Stomach (tissue), 9 donors: ENCODE measurements around the gene SBF2. TPM values are rescaled to one million over a fixed set of nuclear protein-coding genes. Genes with fewer than 3 reads are reported as not detected.

ENCODE experiments used
- DNase-seq, 2 donors: peaks; one replicate each; pipeline versions ENCODE4 v3.0.0 to v3.0.0-alpha.2; 2013 to 2019
- H3K27ac ChIP-seq, 5 donors: fragments of 200-600 bp in 4 of 5; sonication (generic) in 4 of 5; one replicate each; pipeline ENCODE4 v1.5.1; 2013 to 2019; ENCODE audit warnings: mild to moderate bottlenecking in 1 of 5, moderate library complexity in 1 of 5
- H3K27me3 ChIP-seq, 3 donors: fragments of 200-600 bp; sonication (generic); one replicate each; pipeline ENCODE4 v1.5.1; 2017 to 2019; ENCODE audit warnings: mixed run types in 1 of 3
- H3K36me3 ChIP-seq, 4 donors: fragments of 200-600 bp; sonication (generic); 1 replicate in 3 of 4; 2 replicates in 1 of 4; pipeline ENCODE4 v1.5.1; 2016 to 2019
- H3K4me1 ChIP-seq, 4 donors: fragments of 200-600 bp; sonication (generic); one replicate each; pipeline ENCODE4 v1.5.1; 2016 to 2019
- H3K4me3 ChIP-seq, 4 donors: fragments of 200-600 bp; sonication (generic) in 3 of 4; one replicate each; pipeline ENCODE4 v1.5.1; 2016 to 2019; ENCODE audit warnings: mild to moderate bottlenecking in 1 of 4
- H3K9me3 ChIP-seq, 4 donors: fragments of 200-600 bp; sonication (generic); one replicate each; pipeline ENCODE4 v1.5.1; 2016 to 2019
- CTCF ChIP-seq, 7 experiments: fragments of 450-650 bp in 4 of 7; fragments of 200-600 bp in 3 of 7; sonication (generic) in 3 of 7; IDR thresholded peaks; one replicate each; pipeline ENCODE4 v1.5.1; 2016 to 2019; ENCODE audit warnings: antibody characterized with exemption in 7 of 7, control low read depth in 2 of 7, mild to moderate bottlenecking in 1 of 7
- EP300 ChIP-seq: sonication (generic); formaldehyde crosslinking; IDR thresholded peaks from one replicate; pipeline ENCODE4 v1.6.1; 2017; ENCODE audit warnings: antibody characterized with exemption
- POLR2A ChIP-seq, 4 donors: fragments of 450-650 bp; IDR thresholded peaks; one replicate each; pipeline ENCODE4 v1.6.1; 2016; ENCODE audit warnings: antibody characterized with exemption in 4 of 4, control low read depth in 2 of 4, mild to moderate bottlenecking in 1 of 4, moderate library complexity in 1 of 4
- POLR2AphosphoS5 ChIP-seq, 3 donors: sonication (generic); formaldehyde crosslinking; IDR thresholded peaks; one replicate each; pipeline ENCODE4 v1.6.1; 2016; ENCODE audit warnings: antibody characterized with exemption in 3 of 3
- WGBS, 5 donors: extraction: QIAGEN DNeasy Blood & Tissue Kit in 3 of 5; methylation state at CpG; one replicate each; pipeline versions ENCODE4 v1.1.5 to v1.1.7; 2013 to 2018; 5-methylcytosine and 5-hydroxymethylcytosine counted together
- intact Hi-C: fragments of 100-400 bp; cut with DNase I; formaldehyde crosslinking; loops from one replicate; pipeline ENCODE4 v1.15.1; 2023; ENCODE audit warnings: low total_unique reads
- polyA plus RNA-seq, 3 donors: library from polyadenylated mRNA; stranded (reverse); fragments of 200-250 nt; gene quantifications; one replicate each; pipeline ENCODE4 v1.2.3, GENCODE V29; 2013
- total RNA-seq, 5 donors: library from RNA; depleted of rRNA; stranded (reverse); fragments of >200 nt; gene quantifications; one replicate each; pipeline versions ENCODE4 v1.1.0 to v1.2.3, GENCODE V29; 2014 to 2016
- donor health status: healthy with polysubstance abuse.
- donor health status: Bipolar disorder and iron deficiency.
- donor health status: healthy.

Gene SBF2
- total and polyA plus RNA-seq, 8 donors, result 8.6 to 260 (median 37.2) TPM

- intact Hi-C loops, result no loop called here
- Histone ChIP-seq H3K4me1 (peaks cover 0 to 4% (median 0%) of the 10 kb centered on the region in 4 donors), H3K36me3 (no peaks in the 10 kb centered on the region), H3K27ac (no peak overlapping the region), H3K27me3 (no peaks in the 10 kb centered on the region), H3K9me3 (peaks cover 0 to 11% (median under 1%) of the 10 kb centered on the region in 4 donors), H3K4me3 (no peak overlapping the region)
- WGBS, 5 donors, result 82 to 93% (median 88%) methylated on average over 2 of the region's 2 CpGs
- TF ChIP-seq EP300 (no peak), POLR2AphosphoS5 (IDR thresholded peaks at IDR 0.05) (no peak), POLR2A (IDR thresholded peaks at IDR 0.05) (no peak), CTCF (IDR thresholded peaks at IDR 0.05) (no peak)
- DNase-seq, result no peak
Observed at GRCh38 chr11:10064828-10065227, 229.2 kb downstream of the SBF2 start.

- Histone ChIP-seq H3K9me3 (peaks cover 0 to 12% (median 5%) of the 10 kb centered on the region in 4 donors), H3K27ac (no peak overlapping the region), H3K36me3 (no peaks in the 10 kb centered on the region), H3K4me1 (no peaks in the 10 kb centered on the region), H3K27me3 (no peaks in the 10 kb centered on the region), H3K4me3 (no peak overlapping the region)
- WGBS, 5 donors, result 68 to 91% (median 90%) methylated on average over 1 of the region's 1 CpG
- TF ChIP-seq EP300 (no peak), POLR2A (IDR thresholded peaks at IDR 0.05) (no peak)
- intact Hi-C loops, result no loop called here
- no peak for DNase-seq
Observed at GRCh38 chr11:10058356-10058755, 235.7 kb downstream of the SBF2 start.

- H3K27ac ChIP-seq, result no peak overlapping the region
- H3K4me1 ChIP-seq, result peaks cover 0 to 13% (median 3%) of the 10 kb centered on the region in 4 donors
- no peak overlapping the region for H3K4me3 ChIP-seq
- TF ChIP-seq EP300, result no peak
- TF ChIP-seq POLR2A (IDR thresholded peaks at IDR 0.05), result no peak
- TF ChIP-seq CTCF (IDR thresholded peaks at IDR 0.05), result no peak
- no peak for TF ChIP-seq POLR2AphosphoS5 (IDR thresholded peaks at IDR 0.05)
- DNase-seq, result no peak
- no peaks in the 10 kb centered on the region for H3K36me3 ChIP-seq
- H3K9me3 ChIP-seq, result no peaks in the 10 kb centered on the region
- H3K27me3 ChIP-seq, result no peaks in the 10 kb centered on the region
- intact Hi-C loops, result no loop called here
- WGBS, 5 donors, result 35 to 48% (median 41%) methylated on average over 4 of the region's 4 CpGs
Observed at GRCh38 chr11:10051868-10052586, 242.0 kb downstream of the SBF2 start.

- intact Hi-C loops, result no loop called here
- H3K36me3 ChIP-seq, result no peaks in the 10 kb centered on the region
- peaks cover 0 to 13% (median 3%) of the 10 kb centered on the region in 4 donors for H3K4me1 ChIP-seq
- no peak for TF ChIP-seq EP300
- no peak for TF ChIP-seq CTCF (IDR thresholded peaks at IDR 0.05)
- no peak for TF ChIP-seq POLR2A (IDR thresholded peaks at IDR 0.05)
- no peak for TF ChIP-seq POLR2AphosphoS5 (IDR thresholded peaks at IDR 0.05)
- H3K4me3 ChIP-seq, result no peak overlapping the region
- no peak for DNase-seq
- no peaks in the 10 kb centered on the region for H3K27me3 ChIP-seq
- no peak overlapping the region for H3K27ac ChIP-seq
- H3K9me3 ChIP-seq, result peaks cover 0 to 5% (median 2%) of the 10 kb centered on the region in 4 donors
Observed at GRCh38 chr11:10050561-10050960, 243.5 kb downstream of the SBF2 start.

GRCh38 chr11:10049756-10050155, 244.3 kb downstream of the SBF2 start:
- H3K9me3 ChIP-seq, result peaks cover 2 to 13% (median 7%) of the 10 kb centered on the region in 4 donors
- H3K4me1 ChIP-seq, result peaks cover 0 to 13% (median 3%) of the 10 kb centered on the region in 4 donors
- H3K36me3 ChIP-seq, result peaks cover 0 to 1% (median 0%) of the 10 kb centered on the region in 4 donors
- no peak for DNase-seq
- WGBS, 5 donors, result 66 to 85% (median 84%) methylated on average over 3 of the region's 3 CpGs
- intact Hi-C loops, result no loop called here
- TF ChIP-seq POLR2AphosphoS5 (IDR thresholded peaks at IDR 0.05) (no peak), POLR2A (IDR thresholded peaks at IDR 0.05) (no peak), EP300 (no peak), CTCF (IDR thresholded peaks at IDR 0.05) (no peak)
- H3K27ac ChIP-seq, result no peak overlapping the region
- H3K4me3 ChIP-seq, result no peak overlapping the region
- H3K27me3 ChIP-seq, result no peaks in the 10 kb centered on the region
